UCSD-AML1 (cell line): Measurements from ENCODE around the gene FOXI1.
A peak's percentile ranks its signal among the peaks of the same experiment; 100 is the strongest.

ENCODE experiments used
- DNase-seq: peaks from one replicate; lab custom pipeline; 2025; ENCODE audit not compliant: unreplicated experiment; lab: John Stamatoyannopoulos, UW

FOXI1 gene

GRCh38 chr5:170105642-170106611 lies at the start of gene FOXI1:
Gene FOXI1, plus strand, starts transcription at chr5:170105897. Its CDS starts 61 bp downstream, at chr5:170105958.
- peak; percentile 35 for DNase-seq

GRCh38 chr5:170056561-170057267 lies 49.0 kb upstream of the FOXI1 start:
- no peak for DNase-seq

- no peak for DNase-seq
These were observed 48.4 kb upstream of the FOXI1 start for GRCh38 chr5:170057311-170057710.

- no peak for DNase-seq
These were observed 46.5 kb upstream of the FOXI1 start for GRCh38 chr5:170059221-170059620.

GRCh38 chr5:170067152-170067551 lies 38.5 kb upstream of the FOXI1 start:
- DNase-seq, result no peak

GRCh38 chr5:170067574-170068170 lies 38.0 kb upstream of the FOXI1 start:
- no peak for DNase-seq

- DNase-seq, result no peak
These were observed 36.2 kb upstream of the FOXI1 start for GRCh38 chr5:170069512-170069911.

- DNase-seq, result no peak
These were observed 34.9 kb upstream of the FOXI1 start for GRCh38 chr5:170070556-170071412.

GRCh38 chr5:170071748-170072147 lies 33.9 kb upstream of the FOXI1 start:
- DNase-seq, result no peak

- no peak for DNase-seq
These were observed 30.0 kb upstream of the FOXI1 start for GRCh38 chr5:170075696-170076095.

GRCh38 chr5:170076211-170076610 lies 29.5 kb upstream of the FOXI1 start:
- no peak for DNase-seq

GRCh38 chr5:170076739-170077138 lies 29.0 kb upstream of the FOXI1 start:
- DNase-seq, result no peak

- no peak for DNase-seq
These were observed 28.2 kb upstream of the FOXI1 start for GRCh38 chr5:170077526-170077925.

GRCh38 chr5:170078458-170078857 lies 27.2 kb upstream of the FOXI1 start:
- DNase-seq, result no peak

- DNase-seq, result no peak
These were observed 26.8 kb upstream of the FOXI1 start for GRCh38 chr5:170078931-170079330.

- no peak for DNase-seq
These were observed 25.5 kb upstream of the FOXI1 start for GRCh38 chr5:170080217-170080616.

GRCh38 chr5:170080786-170081445 lies 24.8 kb upstream of the FOXI1 start:
- no peak for DNase-seq

- no peak for DNase-seq
These were observed 24.1 kb upstream of the FOXI1 start for GRCh38 chr5:170081616-170082015.

GRCh38 chr5:170082701-170083100 lies 23.0 kb upstream of the FOXI1 start:
- DNase-seq, result no peak

- no peak for DNase-seq
These were observed 18.4 kb upstream of the FOXI1 start for GRCh38 chr5:170087168-170087817.
